Spinal cord (tissue), 10 donors: ENCODE data around the gene SLC8A1. TPM values are rescaled to one million over a fixed set of nuclear protein-coding genes. Genes with fewer than 3 reads are reported as not detected.
A peak's percentile ranks its signal among the peaks of the same experiment; 100 is the strongest.

Source experiments
- DNase-seq, 6 donors: peaks; one replicate each; pipeline versions ENCODE4 v3.0.0 to v3.0.0-alpha.2; 2013 to 2015; ENCODE audit warnings: low spot score in 6 of 6, low read depth in 4 of 6
- H3K27ac ChIP-seq: one replicate; pipeline ENCODE4 v1.5.1; 2013; ENCODE audit warnings: low read depth, low read length, control low read depth
- H3K27me3 ChIP-seq: one replicate; pipeline ENCODE4 v1.6.1; 2013; ENCODE audit warnings: low read length; ENCODE audit not compliant: control insufficient read depth, insufficient read depth
- H3K36me3 ChIP-seq: one replicate; pipeline ENCODE4 v1.6.1; 2013; ENCODE audit warnings: low read length; ENCODE audit not compliant: control insufficient read depth, insufficient read depth
- H3K4me1 ChIP-seq: one replicate; pipeline ENCODE4 v1.6.1; 2013; ENCODE audit warnings: low read length; ENCODE audit not compliant: control insufficient read depth, insufficient read depth
- H3K4me3 ChIP-seq: one replicate; pipeline ENCODE4 v1.5.1; 2013; ENCODE audit warnings: low read depth, low read length, control low read depth
- H3K9me3 ChIP-seq: one replicate; pipeline ENCODE4 v1.6.1; 2013; ENCODE audit warnings: low read length; ENCODE audit not compliant: control insufficient read depth, insufficient read depth
- WGBS: methylation state at CpG from one replicate; pipeline ENCODE4 v1.1.5; 2013; ENCODE audit warnings: missing lambda C conversion rate; ENCODE audit not compliant: insufficient coverage; 5-methylcytosine and 5-hydroxymethylcytosine counted together
- polyA plus RNA-seq, 2 donors: library from polyadenylated mRNA; unstranded; fragments of 120-200 nt; gene quantifications; one replicate each; pipeline ENCODE4 v1.2.1, GENCODE V29; 2013; ENCODE audit not compliant: insufficient read length in 2 of 2
- total RNA-seq, 2 donors: library from RNA; depleted of rRNA in 1 of 2; stranded (reverse); fragments of 120-200 nt in 1 of 2; fragments of >200 nt in 1 of 2; gene quantifications; one replicate each; pipeline versions ENCODE4 v1.2.3 to v1.2.4, GENCODE V29; 2013 to 2014
- donor health status: healthy.

The SLC8A1 gene
- total and polyA plus RNA-seq, 4 donors: 21.9 to 137 (median 56.3) TPM

- Histone ChIP-seq H3K9me3 (no peaks in the 10 kb centered on the region), H3K4me3 (no peak overlapping the region), H3K36me3 (no peaks in the 10 kb centered on the region), H3K27me3 (peaks cover 3% of the 10 kb centered on the region), H3K4me1 (no peaks in the 10 kb centered on the region), H3K27ac (no peak overlapping the region)
- DNase-seq: peak in 1 of 6 donors; percentile 12
- 100% methylated on average over 1 of the region's 3 CpGs for WGBS
Observed at GRCh38 chr2:40047406-40047805, 404.5 kb downstream of the SLC8A1 start.
